ENCODE data around the gene NINJ2.
"Not testable (repeated sequence)": the region's sequence is repeated elsewhere in the genome, so short reads cannot be mapped to it uniquely, and the experiment has no call there.

The NINJ2 gene

DNA sequence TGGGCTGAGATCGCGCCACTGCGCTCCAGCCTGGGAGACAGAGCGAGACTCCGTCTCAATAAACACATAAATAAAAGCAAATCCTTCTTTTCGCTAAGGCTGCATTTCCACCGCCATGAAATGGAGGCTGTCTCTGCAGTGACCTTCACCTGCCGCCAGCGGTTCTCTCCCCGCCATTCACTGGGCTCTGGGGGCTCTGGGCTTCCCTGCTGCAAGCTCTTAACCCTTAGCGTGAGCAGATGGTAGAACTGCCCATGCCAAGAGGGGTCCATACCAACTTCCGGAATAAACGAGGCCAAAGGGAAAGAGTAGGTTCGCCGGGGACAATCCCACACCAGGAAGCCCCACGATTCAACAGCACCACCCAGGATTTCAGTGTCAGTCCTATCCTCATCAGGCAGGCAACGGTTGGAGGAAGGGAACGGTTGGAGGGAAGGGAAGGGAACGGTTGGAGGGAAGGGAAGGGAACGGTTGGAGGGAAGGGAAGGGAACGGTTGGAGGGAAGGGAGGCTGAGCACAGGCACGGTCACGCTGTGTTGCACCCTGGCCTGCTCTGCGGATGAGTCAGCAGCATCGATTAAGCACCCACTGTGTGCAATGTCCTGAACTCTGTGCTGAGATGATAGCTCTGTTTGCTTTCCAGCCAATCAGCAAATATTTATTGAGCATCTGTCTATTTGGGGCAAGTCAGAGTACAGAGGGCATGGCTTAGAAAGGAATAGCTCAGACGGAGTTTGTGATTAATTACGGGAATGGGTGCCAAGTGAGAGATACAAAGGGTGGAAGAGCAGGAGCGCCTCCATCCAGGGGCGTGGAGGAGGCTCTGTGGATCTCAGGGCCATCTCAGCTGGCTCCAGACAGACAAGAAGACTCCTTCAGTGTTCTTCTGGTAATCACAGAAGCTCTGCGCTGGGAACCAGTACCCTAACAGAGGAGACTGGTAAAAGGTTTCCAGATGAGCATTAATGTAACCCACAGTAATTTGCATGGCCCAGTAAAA, 77.9 kb downstream of the NINJ2 start:
- DNase-seq (ENCODE audit: low spot score): no peak

DNA sequence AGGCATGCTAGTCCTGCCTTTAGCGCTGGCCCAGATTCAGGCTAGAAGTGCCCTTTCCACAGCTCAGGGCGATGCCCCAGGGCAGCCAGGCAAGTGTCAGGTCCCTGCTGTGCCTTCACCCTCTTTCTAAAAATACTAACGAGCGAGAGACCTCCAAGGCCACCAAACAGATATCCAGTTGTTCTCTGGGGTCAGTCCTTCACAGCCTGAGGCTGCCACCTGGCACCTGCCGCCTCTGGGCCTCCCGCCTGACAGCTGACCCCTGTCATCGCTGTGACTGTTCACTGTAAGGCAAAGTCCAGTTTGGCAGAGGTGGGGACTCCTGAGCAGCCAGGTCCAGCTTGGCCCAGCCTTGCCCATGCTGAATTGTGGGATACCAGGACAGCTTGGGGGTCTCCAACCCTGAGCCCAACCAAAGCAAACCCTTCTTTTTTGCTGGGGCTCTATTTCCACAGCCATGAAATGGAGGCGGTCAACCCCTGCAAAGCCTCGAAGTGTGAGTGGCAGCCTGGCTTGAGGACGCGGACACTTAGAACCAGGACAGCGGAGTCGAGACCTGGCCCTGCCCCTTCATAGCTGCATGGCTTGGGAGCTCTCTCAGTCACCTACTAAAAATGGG, 79.9 kb downstream of the NINJ2 start:
- DNase-seq (ENCODE audit: low spot score): no peak

DNA sequence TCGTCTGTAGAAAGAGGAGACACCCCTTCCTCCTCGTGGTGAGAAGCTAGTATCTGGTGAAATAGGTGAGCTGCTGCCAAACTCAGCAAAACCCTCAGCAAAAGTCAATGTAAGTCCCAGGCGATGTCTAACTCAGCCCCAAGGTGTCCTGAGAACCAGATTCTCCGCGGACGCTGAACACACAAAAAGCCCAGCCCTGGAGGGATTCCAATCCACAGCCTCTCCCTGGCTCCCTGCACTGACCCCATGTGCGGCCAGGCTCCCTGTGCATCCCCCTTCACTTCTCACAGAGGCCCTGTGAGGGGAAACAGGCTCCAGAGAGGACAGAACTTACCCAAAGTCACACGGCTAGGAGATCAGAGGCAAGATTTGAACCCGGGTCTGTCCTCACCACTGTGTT, 81.5 kb downstream of the NINJ2 start:
- no peak for DNase-seq (ENCODE audit: low spot score)

DNA sequence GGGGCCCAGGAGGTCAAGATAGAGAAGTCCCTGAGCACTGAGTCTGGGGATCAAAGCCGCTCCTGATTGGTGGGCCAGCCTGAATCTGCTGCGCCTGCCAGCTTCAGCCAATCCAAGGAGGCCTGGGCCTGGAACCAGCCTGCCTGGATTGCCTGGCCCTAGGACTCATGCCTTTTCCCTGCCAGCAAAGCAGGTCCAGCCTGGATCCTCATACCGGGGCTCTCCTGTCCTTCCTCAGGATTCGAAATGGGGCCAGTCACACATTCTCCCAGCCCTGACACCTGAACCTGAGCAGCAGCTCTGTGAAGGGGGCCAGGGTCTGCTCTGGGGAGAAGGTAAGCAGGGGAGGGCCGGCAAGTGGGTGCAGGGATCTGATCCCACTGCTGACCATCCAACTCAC, 81.9 kb downstream of the NINJ2 start:
- DNase-seq (ENCODE audit: low spot score): no peak

DNA sequence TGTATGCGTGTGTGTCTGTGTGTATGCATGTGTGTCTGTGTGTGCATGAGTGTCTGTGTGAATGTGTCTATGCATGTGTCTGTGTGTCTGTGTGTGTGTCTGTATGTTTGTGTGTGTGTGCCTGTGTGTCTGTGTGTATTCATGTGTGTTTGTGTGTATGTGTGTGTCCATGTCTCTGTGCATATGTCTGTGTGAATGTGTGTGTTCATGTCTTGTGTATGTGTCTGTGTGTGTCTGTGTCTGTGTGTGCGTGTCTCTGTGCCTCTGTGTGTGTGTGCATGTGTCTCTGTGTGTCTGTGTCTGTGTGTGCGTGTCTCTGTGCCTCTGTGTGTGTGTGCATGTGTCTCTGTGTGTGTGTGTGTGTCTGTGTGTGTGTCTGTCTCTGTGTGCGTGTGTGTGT, 82.4 kb downstream of the NINJ2 start:
- DNase-seq (ENCODE audit: low spot score): no peak

DNA sequence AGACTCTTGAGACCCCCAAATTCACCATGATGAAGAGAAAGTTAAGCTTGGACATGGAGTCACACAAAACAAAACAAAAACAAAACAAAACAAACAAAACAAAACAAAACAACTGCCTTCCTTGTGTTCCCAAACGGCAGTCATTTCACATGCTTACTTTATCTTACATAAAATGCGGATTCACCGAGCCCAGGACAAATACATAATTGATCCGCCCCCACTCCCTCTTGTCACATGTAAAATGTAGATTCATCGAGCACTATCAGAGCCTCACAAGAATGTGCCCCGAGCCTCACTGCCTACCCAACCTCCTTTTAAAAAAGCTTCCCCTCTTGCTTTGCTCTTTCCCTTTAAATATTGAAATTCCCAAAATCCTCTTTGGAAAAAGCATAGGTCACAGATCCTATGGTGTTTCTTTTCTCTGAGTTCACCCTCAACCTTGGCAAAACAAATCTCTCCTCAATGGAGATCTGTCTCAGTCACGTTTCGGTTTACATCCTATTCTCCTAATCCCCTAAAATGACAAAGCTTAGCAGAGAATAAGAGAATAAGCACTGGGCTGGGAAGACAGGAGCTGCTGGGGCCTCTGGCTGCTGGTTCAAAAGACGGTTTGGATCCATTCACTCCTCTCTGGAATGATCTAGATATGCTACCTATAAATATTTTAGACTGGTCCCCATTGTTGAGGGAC, 83.7 kb downstream of the NINJ2 start:
- DNase-seq (ENCODE audit: low spot score): no peak

DNA sequence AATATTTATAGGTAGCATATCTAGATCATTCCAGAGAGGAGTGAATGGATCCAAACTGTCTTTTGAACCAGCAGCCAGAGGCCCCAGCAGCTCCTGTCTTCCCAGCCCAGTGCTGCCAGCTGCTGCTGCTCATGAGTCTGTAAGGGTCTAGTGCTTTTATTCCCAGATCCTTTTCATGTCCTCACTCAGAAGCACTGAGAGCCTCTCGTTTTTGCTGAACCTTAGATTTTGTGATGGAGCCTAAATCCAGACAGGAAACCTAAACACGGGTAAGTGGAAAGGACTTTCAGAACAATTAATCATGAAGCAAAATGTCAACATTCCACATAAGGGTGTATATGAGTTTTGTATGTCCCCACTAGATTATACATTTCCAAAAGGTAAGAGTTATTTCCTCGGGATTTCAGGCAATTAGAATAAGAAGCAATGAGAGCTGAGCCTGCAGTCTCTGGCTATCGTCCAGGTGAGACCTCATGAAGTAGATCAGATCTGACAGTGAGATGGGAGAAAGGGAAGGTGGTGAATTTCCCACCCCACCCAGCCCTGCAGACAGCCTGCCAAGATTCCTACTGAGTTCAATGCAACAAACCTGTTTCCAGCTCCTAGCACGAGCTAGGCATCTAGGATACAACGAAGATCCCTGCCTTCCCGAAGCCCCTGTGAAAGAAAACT, 84.4 kb downstream of the NINJ2 start:
- DNase-seq (ENCODE audit: low spot score): no peak

DNA sequence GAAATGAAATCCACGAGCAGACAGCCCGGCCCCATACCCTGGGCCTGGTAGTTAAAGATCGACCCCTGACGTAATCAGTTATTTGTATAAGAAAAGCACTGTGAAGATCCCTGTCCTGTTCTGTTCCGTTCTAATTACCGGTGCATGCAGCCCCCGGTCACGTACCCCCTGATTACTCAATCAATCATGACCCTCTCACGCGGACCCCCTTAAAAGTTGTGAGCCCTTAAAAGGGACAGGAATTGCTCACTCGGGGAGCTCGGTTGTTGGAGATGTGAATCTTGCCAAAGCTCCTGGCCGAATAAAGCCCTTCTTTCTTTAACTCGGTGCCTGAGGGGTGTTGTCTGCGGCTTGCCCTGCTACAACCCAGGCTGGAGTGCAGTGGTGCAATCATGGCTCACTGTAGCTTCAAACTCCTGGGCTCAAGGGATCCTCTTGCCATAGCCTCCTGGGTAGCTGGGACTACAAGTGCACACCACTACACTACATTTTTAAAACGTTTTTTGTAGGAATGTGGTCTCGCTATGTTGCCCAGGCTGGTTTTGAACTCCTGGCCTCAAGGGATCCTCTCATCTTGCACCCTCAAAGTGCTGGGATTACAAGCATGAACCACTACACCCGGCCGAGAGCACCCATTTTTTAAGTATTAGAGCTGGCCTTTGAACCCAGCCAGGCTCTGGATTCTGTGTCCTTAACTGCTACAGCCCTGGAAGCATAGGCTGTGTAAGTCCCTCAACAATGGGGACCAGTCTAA, 85.1 kb downstream of the NINJ2 start:
- DNase-seq (ENCODE audit: low spot score): not testable (repeated sequence)

DNA sequence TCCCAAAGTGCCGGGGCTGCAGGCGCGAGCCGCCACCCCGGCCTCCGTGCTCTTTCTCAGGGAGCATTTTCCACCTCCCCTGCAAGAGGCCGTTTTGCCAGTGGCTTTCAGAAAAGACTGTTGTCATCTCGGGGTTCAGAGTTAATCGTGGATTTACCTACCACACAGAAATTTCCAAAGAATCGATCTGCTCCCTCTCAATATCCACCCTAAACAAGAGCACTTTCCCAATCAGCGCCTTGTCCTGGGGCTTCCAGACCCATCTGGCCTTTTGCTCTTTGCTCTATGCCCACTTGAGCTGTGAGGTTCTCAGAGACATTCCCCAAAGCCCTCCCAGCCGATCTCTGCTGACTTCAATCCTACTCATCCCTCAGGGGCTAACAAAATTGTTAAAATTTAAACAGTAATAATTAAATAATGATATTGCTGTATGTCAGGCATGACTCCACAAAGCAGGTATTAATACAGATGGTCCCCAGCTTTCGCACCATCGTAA, 86.6 kb downstream of the NINJ2 start:
- DNase-seq (ENCODE audit: low spot score): no peak

DNA sequence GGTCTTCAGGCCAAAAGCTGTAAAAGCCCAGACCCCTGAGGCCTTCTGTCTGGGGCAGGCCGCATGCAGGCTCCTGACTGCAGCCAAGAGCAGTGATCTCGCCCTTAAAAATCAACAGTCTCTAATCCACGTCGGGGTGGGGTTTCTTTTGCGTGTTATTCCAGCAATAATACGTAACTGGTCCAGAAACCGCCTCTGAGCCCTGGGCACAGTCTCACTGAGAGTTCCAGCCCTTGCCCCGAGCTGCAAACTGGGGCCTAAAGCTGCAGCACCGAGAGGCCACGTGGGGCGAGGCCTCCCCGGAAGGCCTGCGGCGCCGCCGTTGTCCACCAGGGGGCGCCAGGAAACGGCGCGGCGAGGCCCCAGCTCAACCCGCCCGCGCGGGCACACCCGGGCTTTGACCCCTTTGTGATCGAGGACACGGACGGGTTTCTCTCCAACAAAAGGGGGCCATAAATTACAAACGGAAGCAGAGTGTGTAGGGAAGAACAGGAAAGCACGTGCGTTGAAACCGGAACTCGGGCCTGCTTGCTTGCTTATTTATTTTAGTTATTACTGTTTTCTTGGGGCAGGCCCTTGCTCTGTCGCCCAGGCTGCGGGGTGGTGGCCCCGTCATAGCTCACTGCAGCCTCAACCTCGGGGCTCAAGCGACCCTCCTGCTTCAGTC, 87.2 kb downstream of the NINJ2 start:
- DNase-seq (ENCODE audit: low spot score): peak; percentile 71

DNA sequence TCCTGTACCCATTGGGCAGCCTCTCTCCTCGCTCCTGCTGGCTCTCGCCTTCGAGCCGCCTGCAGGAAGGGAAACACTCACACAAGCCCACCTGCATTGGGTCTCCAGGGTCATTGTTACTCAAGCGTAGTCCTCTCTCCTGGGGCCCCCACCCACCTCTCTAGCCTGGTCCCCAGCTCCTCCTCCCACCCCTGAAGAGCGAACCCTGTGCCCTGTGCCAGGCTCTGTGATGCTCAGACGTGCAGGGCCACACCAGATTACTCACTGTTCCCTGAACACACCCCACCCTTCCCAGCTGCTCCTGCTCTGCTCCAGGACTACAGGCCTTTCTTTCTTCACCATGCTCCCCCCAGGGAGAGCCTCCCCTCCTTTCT, 88.1 kb downstream of the NINJ2 start:
- DNase-seq (ENCODE audit: low spot score): no peak

DNA sequence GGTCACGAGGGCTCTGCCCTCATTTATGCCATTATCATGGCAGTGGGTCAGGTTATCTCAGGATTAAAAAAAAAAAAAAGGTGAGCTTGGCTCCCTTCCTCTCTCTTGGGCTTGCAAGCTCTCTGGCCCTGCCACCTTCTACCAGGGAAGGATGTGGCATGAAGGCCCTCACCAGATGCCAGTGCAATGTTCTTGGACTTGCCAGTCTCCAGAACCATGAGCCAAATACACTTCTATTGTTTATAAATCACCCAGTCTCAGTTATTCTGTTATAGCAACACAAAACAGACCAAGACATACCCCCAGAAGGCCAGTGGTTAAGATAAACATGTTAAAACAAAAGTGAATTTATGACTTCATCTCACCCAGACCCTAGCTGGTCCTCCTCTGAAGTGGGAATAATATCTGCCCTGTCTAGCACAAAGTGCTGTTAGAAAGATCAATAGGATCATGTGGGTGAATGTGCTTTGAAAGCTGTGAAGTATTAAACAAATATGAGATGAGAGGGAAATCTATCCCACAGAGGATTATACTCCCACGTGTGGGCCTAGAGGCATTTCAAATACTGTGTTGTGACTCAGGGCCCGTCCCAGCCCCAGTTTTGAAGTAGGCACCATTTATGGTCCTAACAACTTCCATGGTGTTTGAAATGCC, 88.6 kb downstream of the NINJ2 start:
- DNase-seq (ENCODE audit: low spot score): no peak

DNA sequence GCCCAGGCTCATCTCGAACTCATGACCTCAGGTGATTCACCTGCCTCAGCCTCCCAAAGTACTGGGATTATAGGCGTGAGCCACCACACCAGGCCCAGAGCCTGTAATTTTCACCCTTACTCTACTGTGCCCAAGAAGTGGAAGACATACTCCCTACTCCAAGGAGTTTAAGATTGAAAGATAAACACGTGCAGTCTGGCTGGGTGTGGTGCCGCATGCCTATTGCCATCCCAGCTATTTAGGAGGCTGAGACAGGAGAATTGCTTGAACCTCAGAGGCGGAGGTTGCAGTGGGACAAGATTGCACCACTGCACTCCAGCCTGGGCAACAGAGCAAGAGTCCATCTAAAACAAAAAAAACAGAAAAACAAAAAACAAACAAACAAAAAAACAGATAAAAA, 90.0 kb downstream of the NINJ2 start:
- DNase-seq (ENCODE audit: low spot score): no peak

DNA sequence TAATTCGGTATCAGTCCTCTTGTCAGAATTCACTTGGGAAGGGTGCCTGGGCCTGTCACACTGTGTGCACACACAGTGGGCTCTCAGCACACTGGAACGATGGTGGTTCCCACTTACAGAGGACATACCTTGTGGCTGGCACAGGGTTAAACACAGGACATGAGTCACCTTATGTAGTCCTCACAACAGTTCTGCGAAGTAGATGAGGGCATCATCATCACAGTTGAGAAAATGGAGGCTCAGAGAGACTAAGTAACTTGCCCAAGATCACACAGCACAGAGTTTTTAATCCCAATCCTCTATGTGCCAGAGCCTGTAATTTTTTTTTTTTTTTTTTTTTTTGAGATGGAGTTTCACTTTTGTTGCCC, 90.7 kb downstream of the NINJ2 start:
- peak; percentile 40 for DNase-seq (ENCODE audit: low spot score)

DNA sequence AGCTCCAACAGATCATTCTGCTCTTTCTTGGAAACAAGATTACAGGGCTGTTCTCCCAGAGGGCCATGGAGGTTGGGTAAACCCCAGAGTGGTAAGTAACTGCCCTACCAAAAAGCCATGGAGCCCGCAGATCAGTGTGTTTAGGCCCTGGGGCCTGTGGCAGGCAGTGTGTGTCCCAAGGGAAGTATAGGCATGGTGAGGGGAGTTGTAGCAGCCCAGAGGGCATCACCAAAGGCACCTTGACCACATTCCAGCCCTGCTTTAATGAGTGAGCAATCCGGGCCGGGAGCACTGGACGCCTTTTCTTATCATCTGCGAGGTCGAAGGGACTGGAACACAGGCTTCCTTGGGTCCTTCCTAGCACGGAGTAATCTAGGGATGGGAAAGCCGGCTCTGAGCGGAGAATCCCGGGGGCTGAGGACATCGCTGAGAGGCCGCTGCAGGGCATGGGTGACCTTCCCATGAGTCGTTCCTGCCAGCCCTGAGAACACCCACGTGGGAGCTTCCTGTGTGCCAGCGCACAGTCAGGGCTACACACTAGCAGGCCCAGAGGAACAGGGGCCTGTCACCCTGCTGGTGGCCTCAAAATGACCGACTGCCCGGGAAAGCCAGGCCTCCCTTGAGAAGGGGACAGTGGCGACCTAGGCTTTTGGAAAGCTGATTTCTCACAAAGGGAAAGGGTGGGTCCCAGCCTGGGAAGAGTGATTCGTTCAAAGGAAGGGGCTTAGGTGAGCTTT, 91.3 kb downstream of the NINJ2 start:
- no peak for DNase-seq (ENCODE audit: low spot score)

DNA sequence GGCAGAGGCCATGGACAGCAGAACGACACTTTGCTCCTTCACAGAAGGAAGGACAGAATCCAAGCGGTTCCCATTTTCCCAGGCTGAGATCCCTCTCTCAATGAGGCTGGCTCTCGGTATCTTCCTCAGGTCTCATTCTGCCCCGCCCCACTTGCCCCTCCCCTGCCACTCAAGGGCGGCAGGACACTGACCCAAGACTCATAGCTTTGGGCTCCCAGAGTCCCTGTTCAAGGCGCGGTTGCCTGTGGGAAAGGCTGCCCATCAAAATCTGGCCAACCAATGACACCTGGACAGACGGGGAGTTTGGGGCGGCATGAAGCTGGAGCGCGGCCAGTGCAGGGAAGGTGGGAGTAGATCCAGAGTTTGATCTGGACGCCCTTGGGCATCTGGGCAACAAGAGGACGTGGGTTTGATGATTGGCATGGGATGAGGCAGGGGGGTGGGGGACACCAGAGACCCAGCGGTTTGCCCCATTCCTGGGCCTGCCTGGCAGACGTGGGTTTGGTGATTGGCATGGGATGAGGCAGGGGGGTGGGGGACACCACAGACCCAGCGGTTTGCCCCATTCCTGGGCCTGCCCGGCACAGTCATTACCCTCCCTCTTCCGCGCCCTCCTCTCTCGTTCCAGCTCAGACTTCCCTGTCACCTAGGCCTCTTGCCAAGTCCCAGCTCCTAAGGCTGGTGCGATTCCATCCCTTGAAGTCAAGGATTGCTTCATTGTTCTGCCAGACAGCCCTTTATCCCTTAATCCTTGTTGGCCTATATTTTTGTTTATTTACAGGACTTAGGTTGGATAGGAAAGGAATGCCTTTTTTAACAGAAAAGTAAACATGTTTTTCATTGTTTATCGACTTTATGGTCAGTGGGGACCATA, 92.1 kb downstream of the NINJ2 start:
- DNase-seq (ENCODE audit: low spot score): no peak

DNA sequence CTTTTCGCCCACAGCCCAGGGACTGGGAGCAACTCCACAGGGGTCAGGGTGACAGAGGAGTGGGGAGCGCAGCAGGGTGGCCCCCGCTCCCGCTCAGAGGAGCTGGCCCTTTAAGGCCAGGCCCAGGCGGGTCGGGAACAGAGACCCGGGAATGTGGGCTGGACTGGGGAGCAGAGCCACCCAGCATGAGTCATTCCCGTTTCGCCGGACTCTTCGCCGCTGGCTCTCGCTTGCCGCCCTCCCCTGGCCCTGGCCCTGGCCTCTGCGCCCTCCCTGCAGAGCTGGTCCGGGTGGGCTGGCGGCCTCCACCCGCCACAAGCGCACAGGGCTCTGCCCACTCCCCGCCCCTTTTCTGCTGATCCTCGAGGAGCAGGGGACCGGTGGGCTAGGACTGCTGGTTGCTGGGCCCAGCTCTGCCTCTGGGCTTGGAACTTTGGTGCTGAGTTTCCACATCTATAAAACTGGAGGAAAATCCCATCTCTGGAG, 92.8 kb downstream of the NINJ2 start:
- peak; percentile 73 for DNase-seq (ENCODE audit: low spot score)

DNA sequence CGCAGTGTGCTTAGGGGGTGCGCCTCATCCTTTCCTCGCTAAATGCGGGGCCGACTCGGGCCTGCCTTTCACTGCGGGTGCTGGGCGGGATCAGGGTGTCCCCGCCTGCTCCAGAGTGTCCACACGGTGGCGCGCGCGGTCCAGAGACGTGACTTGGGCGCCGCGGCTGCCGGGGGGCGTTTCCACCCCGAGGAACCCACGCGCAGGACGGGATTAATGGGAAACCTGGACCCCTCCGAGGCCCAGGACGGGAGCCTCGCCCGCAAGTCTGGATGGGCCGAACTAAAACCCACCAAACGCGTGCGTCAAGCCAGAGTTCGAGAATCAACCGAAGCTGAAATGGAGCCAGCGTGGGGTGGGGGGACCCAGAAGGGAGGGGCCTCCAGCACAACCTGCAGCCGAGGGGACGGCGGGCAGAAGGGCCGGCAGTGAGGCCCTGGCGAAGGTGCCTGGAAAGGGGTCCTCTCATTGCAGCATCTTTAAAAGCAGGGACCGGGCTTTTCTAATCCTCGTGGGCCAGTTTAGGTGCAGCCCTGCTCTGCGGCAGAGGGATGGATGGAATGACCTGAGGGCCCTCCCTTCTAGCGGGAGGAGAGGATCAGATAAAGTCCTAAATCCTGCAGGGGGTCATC, 93.3 kb downstream of the NINJ2 start:
- DNase-seq (ENCODE audit: low spot score): peak; percentile 80

Data from kidney capillary endothelial cell (primary cell).